Subcutaneous adipose tissue (tissue), 4 donors: ENCODE data around the gene MBD3. TPM values are rescaled to one million over a fixed set of nuclear protein-coding genes. Genes with fewer than 3 reads are reported as not detected.

Source experiments
- total RNA-seq, 4 donors: library from RNA; depleted of rRNA; stranded (reverse); fragments of >200 nt; gene quantifications; one replicate each; pipeline ENCODE4 v1.1.0, GENCODE V29; 2016
- TF ChIP-seq, protein P1 (sequence below): fragments of 450-650 bp; IDR thresholded peaks from one replicate; pipeline ENCODE4 v1.5.1; 2016; ENCODE audit warnings: low read depth, mild to moderate bottlenecking, control low read depth, antibody characterized with exemption, moderate library complexity

MBD3 gene
- total RNA-seq, 4 donors from 2014 or later, result 31.0 to 83.6 (median 35.5) TPM

- TF ChIP-seq, protein P1, sequence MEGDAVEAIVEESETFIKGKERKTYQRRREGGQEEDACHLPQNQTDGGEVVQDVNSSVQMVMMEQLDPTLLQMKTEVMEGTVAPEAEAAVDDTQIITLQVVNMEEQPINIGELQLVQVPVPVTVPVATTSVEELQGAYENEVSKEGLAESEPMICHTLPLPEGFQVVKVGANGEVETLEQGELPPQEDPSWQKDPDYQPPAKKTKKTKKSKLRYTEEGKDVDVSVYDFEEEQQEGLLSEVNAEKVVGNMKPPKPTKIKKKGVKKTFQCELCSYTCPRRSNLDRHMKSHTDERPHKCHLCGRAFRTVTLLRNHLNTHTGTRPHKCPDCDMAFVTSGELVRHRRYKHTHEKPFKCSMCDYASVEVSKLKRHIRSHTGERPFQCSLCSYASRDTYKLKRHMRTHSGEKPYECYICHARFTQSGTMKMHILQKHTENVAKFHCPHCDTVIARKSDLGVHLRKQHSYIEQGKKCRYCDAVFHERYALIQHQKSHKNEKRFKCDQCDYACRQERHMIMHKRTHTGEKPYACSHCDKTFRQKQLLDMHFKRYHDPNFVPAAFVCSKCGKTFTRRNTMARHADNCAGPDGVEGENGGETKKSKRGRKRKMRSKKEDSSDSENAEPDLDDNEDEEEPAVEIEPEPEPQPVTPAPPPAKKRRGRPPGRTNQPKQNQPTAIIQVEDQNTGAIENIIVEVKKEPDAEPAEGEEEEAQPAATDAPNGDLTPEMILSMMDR, result no peak
These were observed 19.7 kb upstream of the MBD3 start for GRCh38 chr19:1612114-1613086.

DNA sequence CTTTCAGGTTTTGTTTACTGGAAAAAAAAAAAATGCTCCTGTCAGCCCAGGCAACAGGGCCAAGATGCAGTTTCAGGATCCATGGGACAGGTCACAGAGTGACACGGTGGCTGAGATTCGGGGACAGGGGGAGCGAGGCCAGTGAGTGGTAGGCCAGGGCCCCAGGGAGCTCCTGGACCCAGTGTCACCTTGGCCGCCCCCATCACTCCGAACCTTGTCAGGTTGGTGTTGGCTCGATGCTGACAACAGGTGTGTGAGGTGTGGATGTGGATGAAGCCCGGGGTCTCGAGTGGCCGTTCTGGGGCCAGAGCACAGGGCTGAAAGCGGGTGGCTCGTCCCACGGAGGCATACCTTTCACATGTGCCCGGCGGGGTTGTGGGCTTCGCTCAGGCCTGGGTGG, 18.7 kb upstream of the MBD3 start:
- TF ChIP-seq, protein P1, result no peak

DNA sequence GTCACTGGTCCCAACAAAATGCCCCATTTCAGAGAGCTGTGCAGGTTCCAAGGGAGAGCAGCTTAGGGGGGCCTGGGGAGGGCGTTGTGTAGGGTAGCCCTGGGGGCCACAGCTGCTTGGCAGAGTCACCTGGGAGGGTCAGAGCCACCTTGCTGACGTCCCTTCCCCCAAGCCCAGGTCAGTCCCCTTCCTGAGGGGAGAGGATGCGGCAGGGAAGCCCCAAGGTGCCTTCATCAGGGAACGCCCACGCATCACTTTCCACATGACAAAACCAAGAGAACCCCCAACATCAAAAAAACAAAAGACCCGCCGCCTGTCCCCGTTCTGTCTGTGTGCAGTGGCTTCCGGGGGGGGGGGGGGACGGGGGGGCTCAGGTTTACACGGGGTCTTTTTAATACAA, 17.9 kb upstream of the MBD3 start:
- TF ChIP-seq, protein P1, result no peak

GRCh38 chr19:1609680-1610474, 17.2 kb upstream of the MBD3 start:
- TF ChIP-seq, protein P1, result no peak

GRCh38 chr19:1609103-1609396, 16.4 kb upstream of the MBD3 start:
- TF ChIP-seq, protein P1, result no peak

GRCh38 chr19:1608359-1609102, 15.9 kb upstream of the MBD3 start:
- TF ChIP-seq, protein P1, result no peak
